Karpas-422 (cell line): ENCODE results near the gene RAB23. TPM values are rescaled to one million over a fixed set of nuclear protein-coding genes. Genes with fewer than 3 reads are reported as not detected.

Experiments used
- DNase-seq: peaks from one replicate; pipeline ENCODE4 v3.0.0-alpha.2; 2015
- H2AFZ ChIP-seq: fragments of 200-600 bp; sonication (generic); 2 replicates; pipeline ENCODE4 v1.6.1; 2014; ENCODE audit warnings: antibody characterized with exemption, low read length, mixed read lengths
- H3K27ac ChIP-seq: fragments of 200-600 bp; sonication (generic); 2 replicates; pipeline ENCODE4 v1.5.1; 2014; ENCODE audit warnings: mild to moderate bottlenecking, low read length, moderate library complexity
- H3K27me3 ChIP-seq: fragments of 200-600 bp; sonication (generic); 2 replicates; pipeline ENCODE4 v1.6.1; 2014; ENCODE audit warnings: low read length, mixed read lengths
- H3K36me3 ChIP-seq: fragments of 200-600 bp; sonication (generic); 2 replicates; pipeline ENCODE4 v1.6.1; 2014; ENCODE audit warnings: low read length, mixed read lengths; ENCODE audit not compliant: insufficient read depth
- H3K4me1 ChIP-seq: fragments of 200-600 bp; sonication (generic); 2 replicates; pipeline ENCODE4 v1.6.1; 2014; ENCODE audit warnings: mild to moderate bottlenecking, low read length, mixed read lengths
- H3K4me2 ChIP-seq: fragments of 200-600 bp; sonication (generic); 2 replicates; pipeline ENCODE4 v1.6.1; 2014; ENCODE audit warnings: low read length, low read depth, mild to moderate bottlenecking; ENCODE audit not compliant: poor library complexity, severe bottlenecking
- H3K4me3 ChIP-seq: fragments of 200-600 bp; sonication (generic); 2 replicates; pipeline ENCODE4 v1.5.1; 2014; ENCODE audit warnings: mild to moderate bottlenecking, antibody characterized with exemption, low read length, mixed read lengths
- H3K79me2 ChIP-seq: fragments of 200-600 bp; sonication (generic); 2 replicates; pipeline ENCODE4 v1.6.1; 2014; ENCODE audit warnings: mild to moderate bottlenecking, low read length, mixed read lengths
- H3K9ac ChIP-seq: fragments of 200-600 bp; sonication (generic); 2 replicates; pipeline ENCODE4 v1.6.0; 2014; ENCODE audit warnings: low read length
- H3K9me2 ChIP-seq: fragments of 200-600 bp; sonication (generic), shearing (Covaris generic); replicated peaks from 2 replicates; pipeline ENCODE4 v1.6.0; 2014; ENCODE audit warnings: mild to moderate bottlenecking, low read length, moderate library complexity; ENCODE audit not compliant: insufficient read depth
- H3K9me3 ChIP-seq: fragments of 300-700, 200-600 bp; sonication (generic); 2 replicates; pipeline ENCODE4 v1.6.1; 2014; ENCODE audit warnings: low read length, mixed read lengths
- H4K20me1 ChIP-seq: fragments of 200-600 bp; sonication (generic); 2 replicates; pipeline ENCODE4 v1.6.1; 2014; ENCODE audit warnings: mild to moderate bottlenecking, antibody characterized with exemption, low read length, low read depth; ENCODE audit not compliant: insufficient read depth
- total RNA-seq: library from RNA; depleted of rRNA; stranded (reverse); fragments of >200 nt; shearing (Covaris generic); gene quantifications from 2 replicates; pipeline ENCODE4 v1.2.3, GENCODE V29; 2014; ENCODE audit warnings: low replicate concordance

RAB23 gene
- total RNA-seq, 1 experiment from 2014 or later: 2.8 TPM

- Histone ChIP-seq H2AFZ (peak within 1 kb of the TSS; percentile 72; the same call in 1 of the 2 replicates), H3K79me2 (peaks cover 62% of the 10 kb centered on the region), H3K9ac (peak within 1 kb of the TSS; percentile 95), H3K4me2 (peak within 1 kb of the TSS; percentile 92), H3K4me3 (peak within 1 kb of the TSS; percentile 82), H3K27ac (peak within 1 kb of the TSS; percentile 74), H3K9me2 (no peaks in the 10 kb centered on the region), H3K4me1 (peaks cover 38% of the 10 kb centered on the region), H3K9me3 (no peaks in the 10 kb centered on the region), H3K36me3 (peaks cover 15% of the 10 kb centered on the region; the same call in 1 of the 2 replicates), H3K27me3 (no peaks in the 10 kb centered on the region), H4K20me1 (no peaks in the 10 kb centered on the region)
- peak; percentile 97 for DNase-seq
These were observed 49.7 kb downstream of the RAB23 start, which contains the start of gene BAG2 for GRCh38 chr6:57172136-57173055. BAG2 (plus strand) TSS chr6:57172326; CDS start chr6:57172698, 372 bp downstream.

- DNase-seq: no peak
- H3K4me2 ChIP-seq: no peak overlapping the region
- no peaks in the 10 kb centered on the region for H3K27me3 ChIP-seq
These were observed 57.0 kb downstream of the RAB23 start for GRCh38 chr6:57165080-57165479.

GRCh38 chr6:57163956-57164355, 58.2 kb downstream of the RAB23 start:
- peaks cover 7% of the 10 kb centered on the region; the same call in 1 of the 2 replicates for H3K79me2 ChIP-seq
- no peak overlapping the region for H3K4me3 ChIP-seq
- H3K4me2 ChIP-seq: no peak overlapping the region
- no peaks in the 10 kb centered on the region for H4K20me1 ChIP-seq
- peaks cover 35% of the 10 kb centered on the region for H3K36me3 ChIP-seq
- no peak overlapping the region for H3K9ac ChIP-seq
- no peak overlapping the region for H2AFZ ChIP-seq
- DNase-seq: no peak
- H3K27me3 ChIP-seq: no peaks in the 10 kb centered on the region
- H3K9me3 ChIP-seq: peaks cover 3% of the 10 kb centered on the region; the same call in 1 of the 2 replicates
- no peaks in the 10 kb centered on the region for H3K9me2 ChIP-seq
- peaks cover 3% of the 10 kb centered on the region; the same call in 1 of the 2 replicates for H3K4me1 ChIP-seq
- no peak overlapping the region for H3K27ac ChIP-seq

More at GRCh38 chr6:57165080-57165479, 57.0 kb downstream of the RAB23 start:
- Histone ChIP-seq H3K9me2 (no peaks in the 10 kb centered on the region), H3K4me1 (peaks cover 3% of the 10 kb centered on the region; the same call in 1 of the 2 replicates), H4K20me1 (no peaks in the 10 kb centered on the region), H3K4me3 (no peak overlapping the region), H3K27ac (no peak overlapping the region), H3K36me3 (peaks cover 35% of the 10 kb centered on the region), H3K79me2 (peaks cover 7% of the 10 kb centered on the region; the same call in 1 of the 2 replicates), H2AFZ (no peak overlapping the region), H3K9ac (no peak overlapping the region), H3K9me3 (peaks cover 3% of the 10 kb centered on the region; the same call in 1 of the 2 replicates)

GRCh38 chr6:57162516-57162915, 59.6 kb downstream of the RAB23 start:
- no peak overlapping the region for H3K27ac ChIP-seq
- no peak for DNase-seq
- H3K9me2 ChIP-seq: no peaks in the 10 kb centered on the region
- H3K27me3 ChIP-seq: no peaks in the 10 kb centered on the region
- no peak overlapping the region for H3K4me2 ChIP-seq
- no peaks in the 10 kb centered on the region for H3K4me1 ChIP-seq
- H2AFZ ChIP-seq: no peak overlapping the region
- no peak overlapping the region for H3K9ac ChIP-seq
- H4K20me1 ChIP-seq: no peaks in the 10 kb centered on the region
- peaks cover 3% of the 10 kb centered on the region; the same call in 1 of the 2 replicates for H3K9me3 ChIP-seq
- 0 out of 2 replicates have a peak, but pooled peaks cover 2% of the 10 kb centered on the region for H3K79me2 ChIP-seq
- peaks cover 27% of the 10 kb centered on the region for H3K36me3 ChIP-seq
- H3K4me3 ChIP-seq: no peak overlapping the region

- 0 out of 2 replicates have a peak, but pooled peaks cover 2% of the 10 kb centered on the region for H3K79me2 ChIP-seq
- no peak overlapping the region for H2AFZ ChIP-seq
- H3K27ac ChIP-seq: no peak overlapping the region
- H3K4me3 ChIP-seq: no peak overlapping the region
- H3K9me2 ChIP-seq: no peaks in the 10 kb centered on the region
- peaks cover 27% of the 10 kb centered on the region for H3K36me3 ChIP-seq
- H3K4me1 ChIP-seq: no peaks in the 10 kb centered on the region
- no peak overlapping the region for H3K9ac ChIP-seq
- no peak overlapping the region for H3K4me2 ChIP-seq
- DNase-seq: no peak
- no peaks in the 10 kb centered on the region for H4K20me1 ChIP-seq
- peaks cover 3% of the 10 kb centered on the region; the same call in 1 of the 2 replicates for H3K9me3 ChIP-seq
- H3K27me3 ChIP-seq: no peaks in the 10 kb centered on the region
These were observed 60.1 kb downstream of the RAB23 start for GRCh38 chr6:57162028-57162427.

- H4K20me1 ChIP-seq: no peaks in the 10 kb centered on the region
- no peak for DNase-seq
- H3K9me2 ChIP-seq: no peaks in the 10 kb centered on the region
These were observed 63.0 kb downstream of the RAB23 start for GRCh38 chr6:57159127-57159526.

GRCh38 chr6:57158658-57159057, 63.4 kb downstream of the RAB23 start:
- Histone ChIP-seq H3K27ac (no peak overlapping the region), H3K27me3 (no peaks in the 10 kb centered on the region), H3K4me2 (no peak overlapping the region), H3K9me3 (no peaks in the 10 kb centered on the region), H2AFZ (no peak overlapping the region), H4K20me1 (no peaks in the 10 kb centered on the region), H3K9ac (no peak overlapping the region), H3K36me3 (peaks cover 20% of the 10 kb centered on the region; the same call in 1 of the 2 replicates), H3K9me2 (no peaks in the 10 kb centered on the region), H3K4me3 (no peak overlapping the region), H3K79me2 (no peaks in the 10 kb centered on the region), H3K4me1 (no peaks in the 10 kb centered on the region)
- DNase-seq: no peak

More at GRCh38 chr6:57159127-57159526, 63.0 kb downstream of the RAB23 start:
- Histone ChIP-seq H3K79me2 (no peaks in the 10 kb centered on the region), H3K4me3 (no peak overlapping the region), H3K4me2 (no peak overlapping the region), H3K9me3 (no peaks in the 10 kb centered on the region), H3K27ac (no peak overlapping the region), H3K27me3 (no peaks in the 10 kb centered on the region), H2AFZ (no peak overlapping the region), H3K36me3 (peaks cover 20% of the 10 kb centered on the region), H3K9ac (no peak overlapping the region), H3K4me1 (no peaks in the 10 kb centered on the region)
